ENCODE measurements around the gene C1orf226.

C1orf226 gene

DNA sequence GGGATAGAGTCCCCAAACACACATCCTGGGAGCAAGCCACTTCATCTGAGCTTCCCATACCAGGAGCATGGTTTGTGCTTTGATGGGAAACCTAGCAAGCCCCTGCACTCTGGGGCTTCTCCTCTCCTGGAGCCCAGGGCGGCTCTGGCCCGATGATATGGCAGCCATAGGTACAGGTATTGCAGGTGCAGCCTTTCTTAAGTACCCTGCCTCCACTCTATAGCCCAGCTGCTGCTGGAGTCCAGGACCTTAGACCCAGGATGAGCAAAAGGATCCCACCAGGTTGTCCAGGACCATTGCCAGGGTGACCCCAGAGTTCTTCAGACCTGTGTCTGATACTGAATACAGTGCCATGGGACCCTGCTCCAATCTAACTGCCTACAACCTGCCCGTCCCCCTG is 4.2 kb downstream of the C1orf226 start:
- FAIRE-seq: no peak

DNA sequence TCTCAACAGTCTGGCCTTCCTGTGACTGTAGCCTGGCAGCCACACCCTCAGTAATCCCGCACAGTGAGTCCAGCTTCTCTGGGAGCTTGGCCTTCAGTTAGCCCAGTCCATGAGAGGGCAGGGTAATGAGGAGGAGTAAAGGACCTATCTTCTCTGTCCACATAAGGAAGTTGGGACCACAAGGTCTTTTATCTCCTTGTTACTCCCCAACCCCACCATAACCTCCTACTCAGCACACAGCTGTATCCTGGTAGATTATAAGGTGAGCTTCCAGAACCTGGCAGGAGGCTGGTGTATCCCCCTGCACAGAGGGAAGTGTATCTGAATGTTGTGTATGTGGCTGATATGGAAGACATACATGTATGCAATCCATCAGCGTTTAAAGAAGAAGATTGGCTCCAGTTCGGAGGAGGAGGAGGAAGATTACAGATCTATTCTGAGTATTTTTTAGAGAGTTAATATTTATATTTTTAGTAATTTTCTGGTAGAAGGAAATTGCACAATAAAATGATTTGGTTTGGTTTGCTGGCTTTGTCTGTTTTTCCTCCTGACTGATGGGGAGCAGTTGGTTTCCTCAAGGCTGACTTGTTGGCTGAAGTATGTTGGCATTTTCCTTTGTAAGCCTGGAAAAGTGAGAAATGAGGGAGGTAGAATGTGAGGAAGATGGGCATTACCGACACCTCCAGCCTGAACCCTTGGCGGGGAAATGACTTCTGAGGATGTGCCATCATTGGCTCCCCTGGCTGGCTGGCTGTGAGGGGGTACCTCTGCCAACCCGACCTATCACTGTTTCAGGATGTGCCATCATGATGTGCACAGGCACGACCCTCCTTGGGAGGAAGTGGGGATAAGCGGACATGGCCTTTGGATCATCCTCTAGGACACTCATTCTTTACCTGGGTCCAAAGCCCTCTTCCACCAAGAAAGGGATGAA is 5.0 kb downstream of the C1orf226 start:
- FAIRE-seq: no peak

DNA sequence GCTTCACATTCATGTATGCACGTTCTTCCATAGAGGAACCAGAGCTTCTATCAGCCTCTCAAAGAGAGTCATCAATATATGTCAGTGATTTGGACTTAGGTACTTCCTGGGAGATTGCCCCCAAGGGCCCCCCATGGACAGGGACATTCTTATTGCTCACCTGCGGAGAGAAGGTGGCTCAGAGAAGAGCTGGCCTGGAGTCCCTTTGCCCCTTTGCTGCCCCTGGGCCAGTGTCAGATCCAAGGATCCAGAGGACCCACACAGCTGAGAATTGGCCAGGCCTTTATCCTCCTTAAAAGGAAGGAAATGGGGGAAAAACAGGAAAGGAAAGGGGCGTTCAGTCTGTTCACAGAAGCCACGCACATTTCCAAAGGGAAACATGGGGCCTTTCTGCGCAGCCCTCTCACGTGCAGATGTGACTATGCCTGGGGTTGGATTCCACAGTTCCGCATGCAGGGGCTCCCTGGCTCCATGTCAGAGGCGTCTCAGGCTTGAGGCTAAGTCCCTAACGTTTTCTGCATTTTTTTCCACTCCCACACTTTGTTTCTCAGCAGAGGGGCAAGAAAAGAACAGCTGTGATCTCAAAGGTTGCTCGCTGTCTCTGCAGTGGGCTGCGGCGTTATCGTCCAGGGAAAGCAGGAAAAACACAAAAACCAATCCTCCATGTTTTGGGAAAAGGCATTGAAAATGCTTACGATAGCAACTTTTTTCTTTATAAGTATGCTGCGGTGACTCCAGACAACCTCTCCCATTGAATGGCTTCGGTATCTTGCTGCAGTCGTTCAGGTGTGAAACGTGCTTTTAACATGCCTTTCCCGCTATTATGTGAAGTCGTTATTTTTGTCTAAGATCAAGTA is 5.9 kb downstream of the C1orf226 start:
- FAIRE-seq: no peak

DNA sequence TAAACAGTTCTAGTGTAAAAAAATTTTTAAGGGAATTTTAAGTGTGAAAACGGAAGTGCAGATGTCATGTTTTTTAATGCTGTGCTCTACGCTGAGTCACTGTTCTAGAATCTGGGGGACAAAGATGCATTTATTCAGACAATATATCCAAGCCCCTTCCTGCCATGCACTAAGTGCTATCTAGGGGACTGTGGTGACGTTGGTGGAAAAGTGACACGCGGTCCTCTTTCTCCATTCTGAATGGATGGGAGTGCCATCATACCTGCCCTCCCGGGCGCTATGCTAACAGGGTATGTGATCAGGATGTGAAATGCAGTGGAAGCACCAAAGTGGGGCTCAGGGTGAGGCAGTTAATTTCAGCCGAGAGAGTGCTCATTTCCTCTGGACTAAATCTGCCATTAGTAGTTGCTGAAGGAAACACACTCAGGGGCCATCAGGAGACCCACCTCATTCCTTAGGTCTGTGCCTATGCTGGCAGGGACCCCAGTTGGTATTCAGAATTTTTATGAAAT is 6.6 kb downstream of the C1orf226 start:
- no peak for FAIRE-seq

DNA sequence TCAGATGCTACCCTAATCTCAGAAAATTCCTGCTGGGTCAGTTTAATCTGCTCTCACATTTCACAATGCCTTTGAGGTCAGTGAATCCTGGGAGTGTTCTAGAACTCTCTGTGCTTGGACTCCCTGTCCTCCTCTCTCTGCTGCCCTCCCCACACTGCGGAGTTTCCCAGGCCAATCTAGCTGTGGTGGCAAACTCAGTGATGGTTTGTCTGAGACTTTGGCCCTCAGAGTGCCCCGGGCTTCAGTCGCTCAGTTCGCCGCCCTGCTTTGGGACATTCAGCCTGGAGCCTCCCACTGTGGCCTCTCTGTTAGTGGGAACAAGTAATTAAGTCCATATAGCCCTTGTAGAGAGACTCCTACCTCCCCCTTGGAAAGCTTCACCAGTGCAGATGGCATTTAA is 7.1 kb downstream of the C1orf226 start:
- FAIRE-seq: no peak

DNA sequence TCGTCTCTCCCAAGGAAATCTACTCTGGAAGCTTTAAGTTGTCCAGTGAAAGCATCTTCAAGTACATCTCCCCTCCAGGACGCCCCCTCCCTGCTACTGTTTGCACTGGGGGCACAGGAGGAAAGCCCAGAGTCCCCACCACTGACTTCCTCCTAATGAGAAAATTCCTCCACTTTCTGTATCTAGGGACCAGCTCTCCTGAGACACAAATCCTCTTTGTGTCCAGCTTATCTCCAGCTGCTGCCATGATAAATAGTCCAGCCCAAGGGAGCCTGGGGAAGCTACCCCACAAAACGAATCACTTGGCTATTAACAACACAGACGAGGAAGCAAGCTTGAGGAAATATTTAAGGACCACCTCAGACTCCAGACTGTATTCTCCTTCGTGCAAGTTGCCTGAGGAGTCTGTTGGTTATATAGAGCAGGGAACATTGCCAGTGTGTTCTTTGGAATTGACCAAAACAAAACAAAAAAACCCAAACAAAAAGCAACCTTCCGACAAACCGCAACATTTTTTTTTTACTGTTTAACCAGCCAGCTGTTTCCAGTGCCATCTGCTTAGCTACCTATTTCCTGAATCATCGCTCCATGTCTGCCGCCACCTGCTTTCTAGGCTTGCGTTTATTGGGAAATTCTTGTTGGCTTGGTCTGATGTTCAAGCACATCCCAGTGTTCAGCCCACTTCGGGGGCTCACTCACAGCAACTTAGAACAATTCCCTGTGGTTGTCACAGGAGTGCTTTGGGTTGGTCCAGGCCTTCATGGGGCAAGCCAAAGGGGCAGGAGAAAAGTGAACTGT is 7.7 kb downstream of the C1orf226 start:
- no peak for FAIRE-seq

DNA sequence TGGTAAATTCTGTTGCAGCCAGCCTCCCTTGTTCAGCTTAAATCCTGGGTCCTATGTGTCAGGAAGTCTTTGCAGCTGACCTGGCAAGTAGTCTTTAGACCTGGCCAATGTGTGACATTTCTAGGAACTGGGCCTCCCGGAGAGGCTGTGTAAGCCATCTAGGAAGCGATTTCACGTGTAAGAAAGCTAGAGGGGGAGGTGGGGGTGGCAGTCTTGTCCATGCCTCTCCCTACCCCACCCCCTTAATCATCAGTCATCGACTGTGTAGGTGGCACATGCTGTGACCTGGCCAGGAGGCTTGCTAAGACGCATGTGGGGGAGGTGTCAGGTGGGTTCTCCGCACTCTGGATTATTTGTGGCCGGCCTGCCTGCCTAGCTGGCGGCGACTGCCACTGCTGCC is 8.4 kb downstream of the C1orf226 start:
- no peak for FAIRE-seq

DNA sequence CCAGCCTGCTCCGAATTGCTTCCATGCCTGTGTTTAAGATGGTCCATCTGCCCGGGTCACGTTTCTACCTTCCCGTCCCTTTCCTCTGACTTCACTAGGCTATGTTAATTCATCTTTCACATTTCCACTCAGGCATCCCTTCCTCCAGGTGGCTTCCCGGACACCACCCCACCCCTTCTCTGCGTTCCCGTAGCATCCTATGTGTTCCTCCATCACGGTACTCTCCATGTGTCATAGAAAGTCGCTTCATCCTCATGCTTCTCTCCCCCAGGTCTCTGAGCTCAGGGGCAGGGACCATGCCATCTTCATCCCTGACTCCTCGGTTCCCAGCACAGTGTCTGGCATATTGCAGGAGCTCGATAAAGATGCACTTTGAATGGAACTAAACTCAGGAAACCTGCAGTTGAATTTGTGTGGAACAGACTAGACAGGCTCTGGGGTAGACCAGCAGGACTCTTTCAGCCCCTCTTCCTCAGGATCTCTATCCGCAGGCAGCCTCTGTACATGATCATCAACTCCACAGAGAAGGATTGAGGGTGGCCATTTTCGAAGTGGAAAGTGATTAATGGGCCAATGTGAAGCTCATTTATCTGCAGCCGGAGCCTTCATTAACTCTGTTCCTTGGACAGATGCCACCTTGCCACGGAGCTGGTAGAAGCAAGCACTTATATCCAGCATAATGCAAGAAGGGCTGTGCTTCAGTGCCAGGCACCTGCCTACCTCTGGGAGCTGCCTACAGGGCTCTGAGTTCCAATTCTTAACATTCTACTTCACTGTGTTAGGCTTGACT is 9.1 kb downstream of the C1orf226 start:
- no peak for FAIRE-seq

DNA sequence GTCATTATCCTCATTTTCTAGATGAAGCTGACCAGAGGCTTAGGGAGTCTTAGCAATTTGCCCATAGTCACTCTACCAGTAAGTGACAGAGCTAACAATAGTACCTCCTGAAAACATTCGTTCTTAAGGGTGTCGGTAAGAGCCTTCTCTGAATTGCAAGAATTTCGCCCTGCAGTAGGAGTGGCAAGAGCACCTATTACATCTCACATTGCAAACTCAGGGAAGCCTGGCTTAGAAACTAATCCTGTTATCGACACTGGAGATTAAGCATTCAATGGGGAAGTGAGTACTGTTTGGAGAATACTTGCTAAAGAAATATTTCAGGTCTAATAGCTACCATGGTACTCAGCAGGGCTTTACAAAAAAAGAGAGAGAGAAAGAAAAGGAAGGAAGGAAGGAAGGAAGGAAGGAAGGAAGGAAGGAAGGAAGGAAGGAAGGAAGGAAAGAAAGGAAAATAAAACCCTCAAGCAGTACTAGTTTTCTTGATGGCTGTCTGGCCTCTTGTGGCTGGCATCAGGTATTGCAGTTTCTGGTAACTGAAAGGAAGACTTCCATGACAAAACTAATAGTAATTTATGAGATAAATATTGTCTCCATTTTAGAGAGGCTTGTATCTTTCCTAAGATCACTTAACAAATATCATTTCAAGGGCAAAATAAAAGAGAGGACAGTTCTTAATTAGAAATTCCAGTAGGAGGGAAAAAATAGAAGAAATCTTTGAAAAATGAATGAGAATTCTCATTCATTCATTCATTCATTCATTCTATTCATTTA is 10.4 kb downstream of the C1orf226 start:
- no peak for FAIRE-seq

DNA sequence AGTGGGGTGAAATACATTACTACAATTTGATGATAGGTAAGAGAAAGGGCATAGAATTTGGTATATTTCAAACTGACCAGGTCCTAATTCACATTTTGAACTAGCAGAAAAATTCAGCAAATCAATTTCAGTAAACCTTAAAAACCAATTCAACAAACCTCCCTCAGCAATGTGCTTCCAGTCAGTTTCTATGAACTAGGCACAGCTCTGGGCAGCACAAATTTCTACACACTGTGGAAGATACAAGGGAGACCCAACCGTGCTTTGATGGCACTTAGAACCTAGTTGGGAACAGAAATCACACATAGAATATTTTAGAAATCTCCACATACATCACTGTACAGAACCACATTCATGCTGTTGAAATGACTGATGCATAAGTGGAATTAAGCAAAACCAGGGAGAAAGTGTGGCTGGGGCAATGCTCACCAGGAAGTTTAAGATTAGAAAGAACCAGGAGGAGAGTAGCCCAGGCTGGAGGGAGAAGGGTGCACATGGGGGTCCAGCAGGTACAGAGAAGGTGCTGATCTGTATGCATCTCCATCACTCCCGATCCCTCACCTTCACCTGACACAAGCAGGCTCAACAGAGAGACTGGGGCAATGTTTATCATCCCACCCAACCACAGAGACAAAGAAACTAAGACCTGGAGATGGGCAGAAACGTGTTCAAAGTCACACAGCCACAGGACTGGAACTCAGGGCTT is 14.8 kb downstream of the C1orf226 start:
- FAIRE-seq: no peak

DNA sequence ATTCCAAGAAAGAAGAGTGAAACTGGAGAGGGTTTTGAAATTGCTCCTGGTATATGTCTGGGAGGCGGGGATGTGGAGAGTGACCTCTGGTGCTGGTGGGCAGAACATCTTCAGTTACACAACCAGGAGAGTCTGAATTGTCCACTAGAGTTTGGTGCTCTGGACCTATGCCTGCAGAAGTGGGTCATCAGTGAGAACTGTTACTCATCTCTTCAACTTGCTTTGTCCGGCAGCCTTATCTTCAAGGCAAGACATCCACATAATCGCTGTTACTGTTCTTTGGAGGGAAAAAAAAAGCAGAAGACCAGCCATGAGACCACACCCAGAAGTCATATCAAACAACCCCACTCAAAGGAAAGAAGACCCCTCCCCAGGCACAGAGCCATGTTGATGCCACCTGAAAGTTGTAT is 15.5 kb downstream of the C1orf226 start:
- FAIRE-seq: no peak

DNA sequence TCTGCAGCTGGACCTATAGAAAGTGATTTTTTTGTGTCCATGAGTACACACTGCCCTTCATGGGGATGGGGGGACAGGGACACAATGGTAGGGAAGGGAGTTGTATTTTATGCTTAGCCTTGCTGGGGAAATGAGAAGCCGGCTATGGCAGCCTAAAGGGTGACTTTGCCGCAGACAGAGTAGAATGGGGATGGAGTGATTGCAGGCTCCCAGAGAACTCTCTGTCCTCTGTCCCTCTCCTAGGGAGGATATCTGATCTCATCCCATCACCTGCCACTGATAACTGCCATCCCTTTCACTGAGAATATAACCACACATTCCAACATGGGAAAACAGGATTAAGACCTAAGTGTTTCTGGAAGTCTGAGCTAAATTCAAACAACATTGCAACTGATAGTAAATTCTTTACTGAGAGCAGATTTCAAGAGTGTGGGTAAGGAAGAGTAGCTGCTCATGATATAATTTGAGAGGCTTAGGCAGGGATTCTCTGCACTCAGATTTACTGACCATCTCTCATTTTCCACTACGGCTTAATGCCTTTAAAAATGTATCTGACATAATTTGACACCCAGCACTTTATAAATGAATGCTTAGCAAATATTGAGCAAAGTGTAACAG is 16.5 kb downstream of the C1orf226 start:
- FAIRE-seq: no peak

DNA sequence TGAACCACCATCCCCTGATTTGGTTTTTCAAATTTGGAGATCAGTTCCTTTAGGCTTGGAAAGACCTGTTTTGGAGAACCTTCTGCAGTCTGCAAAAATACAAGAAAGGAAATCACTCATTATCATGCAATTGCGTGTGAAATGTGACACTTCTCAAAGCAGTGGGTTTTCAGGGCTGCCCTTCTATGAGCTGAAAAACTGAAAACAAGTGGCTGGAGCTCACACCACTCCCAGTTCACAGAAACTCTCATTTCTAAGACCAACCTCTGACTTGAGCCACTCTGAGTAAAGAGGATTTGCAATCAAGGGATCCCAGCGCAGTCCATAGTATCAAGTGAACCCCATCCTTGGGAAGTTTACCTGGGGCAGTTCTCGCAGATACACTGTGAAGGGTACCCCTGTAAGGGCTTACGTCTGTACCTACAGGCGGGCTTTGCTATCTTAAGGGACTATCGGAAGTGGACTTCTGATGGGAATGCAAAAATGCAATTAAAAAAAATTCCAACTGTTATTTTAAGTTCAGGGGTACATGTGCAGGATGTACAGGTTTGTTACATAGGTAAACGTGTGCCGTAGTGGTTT is 17.6 kb downstream of the C1orf226 start:
- no peak for FAIRE-seq

DNA sequence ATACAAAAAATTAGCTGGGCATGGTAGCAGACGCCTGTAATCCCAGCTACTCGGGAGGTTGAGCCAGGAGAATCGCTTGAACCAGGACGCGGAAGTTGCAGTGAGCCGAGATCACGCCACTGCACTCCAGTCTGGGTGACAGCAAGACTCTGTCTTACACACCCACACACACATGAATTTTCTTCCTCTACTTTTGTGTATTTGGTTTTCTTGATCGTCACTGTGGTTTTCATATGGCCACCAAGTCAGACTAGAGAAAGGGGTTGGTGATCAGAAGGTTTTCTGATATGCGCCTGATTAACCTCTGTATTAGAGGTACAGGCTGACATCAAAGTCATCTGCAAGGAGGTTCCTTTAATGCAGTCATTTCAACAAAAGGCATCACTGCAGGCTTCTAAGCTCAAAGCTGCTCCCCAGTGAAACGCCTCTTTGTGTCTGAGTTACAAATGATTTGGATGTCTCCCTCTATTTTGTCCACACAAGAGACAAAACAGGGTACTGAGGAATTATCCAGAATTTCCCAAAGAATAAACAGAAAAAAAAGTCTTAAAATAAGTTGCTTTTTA is 19.3 kb downstream of the C1orf226 start:
- no peak for FAIRE-seq

DNA sequence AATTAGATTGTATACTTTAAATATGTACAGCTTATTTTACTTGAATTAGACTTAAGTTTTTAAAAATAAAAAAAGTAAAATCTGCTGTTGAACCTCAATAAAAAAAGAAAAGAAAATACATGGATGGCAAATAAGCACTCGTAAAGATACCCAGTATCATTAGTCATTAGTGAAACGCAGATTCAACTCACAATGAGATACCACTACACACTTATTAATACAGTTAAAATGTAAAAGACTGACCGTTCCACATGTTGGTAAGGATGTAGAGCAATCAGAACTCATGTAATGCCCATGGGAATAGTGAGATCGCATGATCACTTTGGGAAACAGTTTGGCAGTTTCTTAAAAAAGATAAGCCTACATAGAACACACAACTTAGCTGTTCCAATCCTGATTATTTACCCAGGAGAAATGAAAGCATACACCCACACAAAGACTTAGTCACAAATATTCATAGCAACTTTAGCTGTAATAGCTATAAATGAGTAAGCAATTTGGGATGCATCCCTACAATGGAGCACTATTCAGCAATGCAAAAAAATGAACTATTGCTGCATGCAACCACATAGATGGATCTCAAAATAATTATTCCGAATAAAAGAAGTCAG is 23.1 kb downstream of the C1orf226 start:
- no peak for FAIRE-seq

DNA sequence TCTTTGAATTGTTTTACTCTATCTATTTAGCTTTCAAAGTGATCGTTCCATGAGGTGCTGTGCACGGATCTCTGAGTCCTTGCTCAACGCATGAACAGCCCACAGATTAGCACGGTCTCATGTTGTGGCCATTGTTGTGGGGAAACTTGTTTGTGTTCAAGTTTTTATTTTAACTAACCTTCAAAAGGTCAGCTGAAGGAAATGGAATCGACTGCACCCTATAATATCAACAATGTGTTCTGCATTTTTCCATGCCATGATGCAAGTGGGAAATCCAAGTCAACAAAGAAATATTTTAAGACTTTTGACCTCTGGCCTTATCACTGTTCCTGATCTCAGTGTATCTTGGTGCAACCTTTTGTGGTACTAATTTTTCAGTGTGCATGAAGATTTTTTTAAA is 24.3 kb downstream of the C1orf226 start:
- no peak for FAIRE-seq

DNA sequence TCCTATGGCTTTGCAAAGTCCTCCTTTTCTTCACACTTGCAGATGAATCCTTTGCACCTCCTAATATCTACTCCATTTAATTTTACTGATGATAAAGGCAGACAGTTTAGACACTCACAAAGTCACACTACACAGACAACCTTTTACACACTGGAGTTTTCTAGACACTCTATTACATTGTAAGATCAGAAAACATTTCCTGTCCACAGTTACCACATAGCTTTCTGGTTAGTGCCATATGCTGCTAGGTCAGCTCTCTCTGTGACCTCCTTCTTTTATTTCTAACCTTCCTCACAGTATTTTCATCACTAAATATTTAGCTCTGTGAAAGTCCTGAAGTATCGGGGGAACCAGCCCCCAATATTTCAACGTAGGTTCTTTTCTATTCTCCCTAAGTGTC is 25.3 kb downstream of the C1orf226 start:
- FAIRE-seq: no peak

DNA sequence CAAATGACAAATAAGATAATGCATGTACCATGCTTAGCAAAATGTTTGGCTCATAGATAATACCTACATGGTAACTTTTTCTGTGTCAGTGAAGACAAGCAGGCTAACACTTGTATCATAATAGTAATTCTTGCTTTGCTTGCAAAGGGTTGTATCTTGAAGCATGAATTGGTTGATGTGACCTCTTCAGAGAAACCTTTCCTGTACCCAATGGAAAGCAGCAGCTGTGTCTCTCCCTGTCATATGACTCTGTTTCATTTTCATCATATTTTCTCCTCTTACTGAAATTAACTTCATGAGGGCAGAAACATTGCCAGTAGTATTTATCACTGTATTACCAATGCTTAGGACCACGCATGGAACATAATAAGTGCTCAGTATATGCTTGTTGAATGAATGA is 26.0 kb downstream of the C1orf226 start:
- no peak for FAIRE-seq

DNA sequence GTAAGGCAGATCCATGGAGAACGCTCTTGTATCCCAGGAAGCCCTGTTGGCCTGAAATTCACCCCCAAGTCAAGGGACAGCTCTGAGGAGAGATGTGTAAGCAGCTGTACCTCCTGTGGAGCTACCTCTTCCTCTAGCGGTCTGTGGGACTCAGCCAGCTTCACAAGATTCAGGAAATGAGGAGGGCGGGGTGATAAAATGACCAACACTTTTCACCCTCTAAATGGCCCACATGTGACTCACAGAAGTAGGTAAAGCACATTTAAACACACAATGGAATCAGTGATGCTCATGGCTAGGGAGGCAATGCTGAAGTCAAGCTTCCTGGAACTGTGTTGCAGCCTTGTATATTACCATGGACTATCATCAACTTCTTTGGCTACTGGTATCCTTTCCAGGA is 30.5 kb downstream of the C1orf226 start, which contains the start of gene SH2D1B:
TSS of gene SH2D1B (minus strand) at position 135 of the 400 bp plus-strand sequence. CDS start at position 15, 120 bp downstream.
- no peak for FAIRE-seq

Measured in TTC549 (cell line).